ENCODE data around the gene PALLD.

PALLD gene

GRCh38 chr4:168489616-168490015 lies 7.2 kb upstream of the PALLD start:
- DNase-seq (ENCODE audit: insufficient read length, low spot score) (no peak), FAIRE-seq (no peak)
- TF ChIP-seq POU2F2 (IDR thresholded peaks at IDR 0.05; ENCODE audit: low read depth, low read length) (no peak), PAX5 (IDR thresholded peaks at IDR 0.05; ENCODE audit: insufficient read depth, low read length, severe bottlenecking) (no peak), TAF1 (IDR thresholded peaks at IDR 0.05; ENCODE audit: low read depth, low read length) (no peak), POLR2AphosphoS5 (IDR thresholded peaks at IDR 0.05; ENCODE audit: low read depth, low read length) (no peak), POLR2A (IDR thresholded peaks at IDR 0.05; ENCODE audit: low read depth, low read length) (no peak), SPI1 (IDR thresholded peaks at IDR 0.05; ENCODE audit: low read depth, low read length) (no peak)

GRCh38 chr4:168490711-168491110 lies 6.1 kb upstream of the PALLD start:
- no peak for DNase-seq (ENCODE audit: insufficient read length, low spot score)
- no peak for FAIRE-seq
- TF ChIP-seq POLR2A (IDR thresholded peaks at IDR 0.05; ENCODE audit: low read depth, low read length) (no peak), POLR2AphosphoS5 (IDR thresholded peaks at IDR 0.05; ENCODE audit: low read depth, low read length) (no peak)

- FAIRE-seq (no peak), DNase-seq (ENCODE audit: insufficient read length, low spot score) (no peak)
- TF ChIP-seq SPI1 (IDR thresholded peaks at IDR 0.05; ENCODE audit: low read depth, low read length) = no peak
- TF ChIP-seq TAF1 (IDR thresholded peaks at IDR 0.05; ENCODE audit: low read depth, low read length) = no peak
- TF ChIP-seq PAX5 (IDR thresholded peaks at IDR 0.05; ENCODE audit: insufficient read depth, low read length, severe bottlenecking) = no peak
- TF ChIP-seq POU2F2 (IDR thresholded peaks at IDR 0.05; ENCODE audit: low read depth, low read length) = no peak
- no peak for TF ChIP-seq POLR2A (IDR thresholded peaks at IDR 0.05; ENCODE audit: low read depth, low read length)
- no peak for TF ChIP-seq POLR2AphosphoS5 (IDR thresholded peaks at IDR 0.05; ENCODE audit: low read depth, low read length)
These were observed 5.3 kb upstream of the PALLD start for GRCh38 chr4:168491563-168491962.

DNA sequence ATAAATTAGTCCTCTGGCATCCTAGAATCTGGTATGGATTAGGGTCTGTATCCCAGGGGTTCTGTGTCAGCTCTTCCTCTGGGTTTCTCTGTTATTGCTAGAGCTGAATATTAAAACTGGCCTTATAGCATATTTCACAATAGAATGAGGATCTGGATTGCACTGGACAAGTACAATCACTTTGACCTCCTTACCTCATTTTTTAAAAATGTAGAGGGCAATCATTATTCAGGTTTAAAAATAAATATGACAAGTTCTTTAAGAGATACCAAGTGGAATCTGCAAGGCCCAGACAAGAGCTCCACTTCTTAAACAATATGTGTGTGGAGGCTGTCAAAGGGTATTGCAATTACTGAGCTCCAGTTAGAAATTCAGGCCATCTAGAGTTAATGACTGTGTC lies 1.4 kb downstream of the PALLD start:
- FAIRE-seq (no peak), DNase-seq (ENCODE audit: insufficient read length, low spot score) (no peak)
- TF ChIP-seq PAX5 (IDR thresholded peaks at IDR 0.05; ENCODE audit: insufficient read depth, low read length, severe bottlenecking) (no peak), TAF1 (IDR thresholded peaks at IDR 0.05; ENCODE audit: low read depth, low read length) (no peak), POLR2AphosphoS5 (IDR thresholded peaks at IDR 0.05; ENCODE audit: low read depth, low read length) (no peak), SPI1 (IDR thresholded peaks at IDR 0.05; ENCODE audit: low read depth, low read length) (no peak), POLR2A (IDR thresholded peaks at IDR 0.05; ENCODE audit: low read depth, low read length) (no peak), POU2F2 (IDR thresholded peaks at IDR 0.05; ENCODE audit: low read depth, low read length) (no peak)

- DNase-seq (ENCODE audit: insufficient read length, low spot score) = no peak
- no peak for TF ChIP-seq TAF1 (IDR thresholded peaks at IDR 0.05; ENCODE audit: low read depth, low read length)
- no peak for TF ChIP-seq POLR2A (IDR thresholded peaks at IDR 0.05; ENCODE audit: low read depth, low read length)
- TF ChIP-seq PAX5 (IDR thresholded peaks at IDR 0.05; ENCODE audit: insufficient read depth, low read length, severe bottlenecking) = no peak
- FAIRE-seq = no peak
These were observed 2.4 kb downstream of the PALLD start for GRCh38 chr4:168499241-168499640.

- TF ChIP-seq POLR2A (IDR thresholded peaks at IDR 0.05; ENCODE audit: low read depth, low read length) (no peak), POLR2AphosphoS5 (IDR thresholded peaks at IDR 0.05; ENCODE audit: low read depth, low read length) (no peak)
- FAIRE-seq (no peak), DNase-seq (ENCODE audit: insufficient read length, low spot score) (no peak)
These were observed 4.6 kb downstream of the PALLD start for GRCh38 chr4:168501407-168501806.

- DNase-seq (ENCODE audit: insufficient read length, low spot score) (no peak), FAIRE-seq (no peak)
- TF ChIP-seq PAX5 (IDR thresholded peaks at IDR 0.05; ENCODE audit: insufficient read depth, low read length, severe bottlenecking) (no peak), TAF1 (IDR thresholded peaks at IDR 0.05; ENCODE audit: low read depth, low read length) (no peak), POLR2AphosphoS5 (IDR thresholded peaks at IDR 0.05; ENCODE audit: low read depth, low read length) (no peak), POU2F2 (IDR thresholded peaks at IDR 0.05; ENCODE audit: low read depth, low read length) (no peak), POLR2A (IDR thresholded peaks at IDR 0.05; ENCODE audit: low read depth, low read length) (no peak), SPI1 (IDR thresholded peaks at IDR 0.05; ENCODE audit: low read depth, low read length) (no peak)
These were observed 6.0 kb downstream of the PALLD start for GRCh38 chr4:168502861-168503260.

GRCh38 chr4:168503652-168504362 lies 7.0 kb downstream of the PALLD start:
- FAIRE-seq = no peak
- DNase-seq (ENCODE audit: insufficient read length, low spot score) = no peak
- TF ChIP-seq SPI1 (IDR thresholded peaks at IDR 0.05; ENCODE audit: low read depth, low read length) (no peak), POLR2AphosphoS5 (IDR thresholded peaks at IDR 0.05; ENCODE audit: low read depth, low read length) (no peak), PAX5 (IDR thresholded peaks at IDR 0.05; ENCODE audit: insufficient read depth, low read length, severe bottlenecking) (no peak), POU2F2 (IDR thresholded peaks at IDR 0.05; ENCODE audit: low read depth, low read length) (no peak), TAF1 (IDR thresholded peaks at IDR 0.05; ENCODE audit: low read depth, low read length) (no peak)

GRCh38 chr4:168504526-168504925 lies 7.7 kb downstream of the PALLD start:
- DNase-seq (ENCODE audit: insufficient read length, low spot score) = no peak
- FAIRE-seq = no peak
- TF ChIP-seq PAX5 (IDR thresholded peaks at IDR 0.05; ENCODE audit: insufficient read depth, low read length, severe bottlenecking) = no peak
- no peak for TF ChIP-seq POLR2AphosphoS5 (IDR thresholded peaks at IDR 0.05; ENCODE audit: low read depth, low read length)
- TF ChIP-seq SPI1 (IDR thresholded peaks at IDR 0.05; ENCODE audit: low read depth, low read length) = no peak
- no peak for TF ChIP-seq POLR2A (IDR thresholded peaks at IDR 0.05; ENCODE audit: low read depth, low read length)
- TF ChIP-seq TAF1 (IDR thresholded peaks at IDR 0.05; ENCODE audit: low read depth, low read length) = no peak
- TF ChIP-seq POU2F2 (IDR thresholded peaks at IDR 0.05; ENCODE audit: low read depth, low read length) = no peak

DNA sequence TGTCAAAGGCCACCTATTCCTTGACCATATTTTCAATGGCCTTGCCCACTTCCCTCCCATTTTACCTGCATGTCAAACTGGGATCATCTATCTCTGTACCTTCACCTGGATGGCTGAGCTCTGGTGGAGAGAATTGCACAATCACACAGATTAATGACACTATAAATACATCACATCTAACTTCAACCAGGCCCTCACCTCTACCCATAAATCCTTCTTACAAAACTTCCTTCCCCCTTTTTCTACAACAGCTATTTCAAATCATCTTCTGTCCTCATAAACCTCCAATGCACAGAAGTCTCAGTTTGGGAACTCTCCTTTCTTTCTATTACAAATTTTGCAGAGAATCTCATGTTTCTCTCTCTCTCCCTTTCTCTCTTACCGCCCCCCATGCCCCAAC lies 9.2 kb downstream of the PALLD start:
- TF ChIP-seq SPI1 (IDR thresholded peaks at IDR 0.05; ENCODE audit: low read depth, low read length) (no peak), POU2F2 (IDR thresholded peaks at IDR 0.05; ENCODE audit: low read depth, low read length) (no peak), TAF1 (IDR thresholded peaks at IDR 0.05; ENCODE audit: low read depth, low read length) (no peak), PAX5 (IDR thresholded peaks at IDR 0.05; ENCODE audit: insufficient read depth, low read length, severe bottlenecking) (no peak), POLR2AphosphoS5 (IDR thresholded peaks at IDR 0.05; ENCODE audit: low read depth, low read length) (no peak), POLR2A (IDR thresholded peaks at IDR 0.05; ENCODE audit: low read depth, low read length) (no peak)
- DNase-seq (ENCODE audit: insufficient read length, low spot score) (no peak), FAIRE-seq (no peak)

All from GM12891 (cell line).